Activated CD4-positive, alpha-beta T cell treated with anti-CD3 and anti-CD28 coated beads, Interleukin-2, amount 50 U/mL, for 16 hours (primary cell): ENCODE measurements around the gene MYO7B.

ENCODE experiments used
- DNase-seq: peaks from one replicate; pipeline ENCODE4 v3.0.0-alpha.2; 2020

The MYO7B gene

GRCh38 chr2:127591221-127591923 is 55.9 kb downstream of the MYO7B start:
- DNase-seq, result peak; percentile 52

GRCh38 chr2:127592761-127593227 is 57.3 kb downstream of the MYO7B start:
- no peak for DNase-seq

GRCh38 chr2:127593228-127594115 is 58.0 kb downstream of the MYO7B start:
- no peak for DNase-seq

GRCh38 chr2:127594116-127594591 is 58.7 kb downstream of the MYO7B start:
- DNase-seq, result no peak

DNA sequence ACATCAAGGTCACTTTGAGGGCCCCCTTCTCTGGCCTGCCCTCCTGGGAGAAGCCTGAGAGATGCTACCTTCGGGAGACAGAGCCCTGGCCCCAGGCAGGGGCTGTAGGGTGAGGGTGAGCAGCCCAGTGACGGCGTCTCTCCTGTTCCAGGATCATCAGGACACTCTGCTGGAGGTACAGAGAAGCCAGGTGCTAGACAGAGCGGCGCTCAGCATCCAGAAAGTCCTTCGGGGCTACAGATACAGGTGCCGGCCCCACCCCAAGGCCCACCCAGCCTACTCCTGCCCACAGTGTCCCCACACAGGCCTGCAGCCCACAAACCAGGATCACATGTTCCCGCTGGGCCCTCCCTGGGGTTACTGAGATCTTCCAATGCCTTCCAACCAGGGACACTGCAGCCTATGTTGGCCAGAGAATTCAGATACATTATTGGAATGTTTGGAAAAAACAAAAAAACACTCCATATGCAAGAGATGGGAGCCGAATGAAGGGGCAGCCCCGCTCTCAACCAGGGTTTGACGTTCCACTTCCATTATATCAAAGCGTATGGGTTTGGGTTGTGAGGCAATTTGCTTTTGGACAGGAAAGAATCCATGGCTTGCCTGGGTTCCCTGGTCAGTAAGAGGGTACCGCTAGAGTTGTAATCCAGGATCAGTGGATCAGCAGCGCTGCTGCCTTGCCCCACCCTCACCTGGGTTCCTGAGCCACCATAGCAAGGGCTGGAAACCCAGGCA is 61.0 kb downstream of the MYO7B start:
- DNase-seq, result no peak

GRCh38 chr2:127597046-127597983 is 61.8 kb downstream of the MYO7B start:
- no peak for DNase-seq

- peak; percentile 21 for DNase-seq
These were observed 62.5 kb downstream of the MYO7B start for GRCh38 chr2:127597984-127598380.

GRCh38 chr2:127598711-127599110 is 63.2 kb downstream of the MYO7B start:
- DNase-seq, result no peak

DNA sequence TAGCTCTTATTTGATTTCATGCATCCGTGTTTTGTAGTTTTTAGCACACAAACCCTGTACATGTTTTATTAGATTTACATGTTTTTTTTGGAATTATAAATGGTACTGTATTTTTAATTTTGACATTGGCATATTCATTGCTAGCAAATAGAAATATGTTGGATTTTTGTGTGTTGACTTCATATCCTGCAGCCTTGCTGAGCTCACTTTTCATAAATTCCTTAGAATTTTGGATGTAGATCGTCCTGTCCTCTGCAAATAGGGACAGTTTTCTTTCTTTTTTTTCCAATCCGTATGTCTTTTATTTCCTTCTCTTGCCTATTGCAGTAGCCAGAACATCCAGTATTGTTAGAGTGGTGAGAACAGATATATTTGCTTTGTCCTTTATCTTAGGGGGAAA is 63.7 kb downstream of the MYO7B start:
- DNase-seq, result no peak

DNA sequence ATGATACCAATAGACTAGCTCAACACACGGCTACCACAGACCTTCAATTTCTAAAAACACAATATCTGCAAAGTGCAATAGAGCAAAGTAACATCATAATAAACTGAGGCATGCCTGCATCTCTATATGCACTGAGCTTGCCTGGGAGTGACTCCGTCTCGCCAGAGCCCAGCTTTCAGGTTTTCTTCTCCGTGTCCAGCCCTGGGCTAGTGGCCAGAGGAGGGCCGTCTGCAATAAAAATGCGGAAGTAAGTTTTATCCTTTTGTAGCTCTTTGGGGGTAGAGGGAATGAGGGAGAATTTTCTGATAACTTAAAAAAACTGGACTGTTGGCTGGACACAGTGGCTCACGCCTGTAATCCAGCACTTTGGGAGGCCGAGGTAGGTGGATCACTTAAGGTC is 69.5 kb downstream of the MYO7B start:
- DNase-seq, result no peak

GRCh38 chr2:127605691-127606263 is 70.3 kb downstream of the MYO7B start:
- DNase-seq, result no peak

- no peak for DNase-seq
These were observed 71.3 kb downstream of the MYO7B start for GRCh38 chr2:127606625-127607398.

DNA sequence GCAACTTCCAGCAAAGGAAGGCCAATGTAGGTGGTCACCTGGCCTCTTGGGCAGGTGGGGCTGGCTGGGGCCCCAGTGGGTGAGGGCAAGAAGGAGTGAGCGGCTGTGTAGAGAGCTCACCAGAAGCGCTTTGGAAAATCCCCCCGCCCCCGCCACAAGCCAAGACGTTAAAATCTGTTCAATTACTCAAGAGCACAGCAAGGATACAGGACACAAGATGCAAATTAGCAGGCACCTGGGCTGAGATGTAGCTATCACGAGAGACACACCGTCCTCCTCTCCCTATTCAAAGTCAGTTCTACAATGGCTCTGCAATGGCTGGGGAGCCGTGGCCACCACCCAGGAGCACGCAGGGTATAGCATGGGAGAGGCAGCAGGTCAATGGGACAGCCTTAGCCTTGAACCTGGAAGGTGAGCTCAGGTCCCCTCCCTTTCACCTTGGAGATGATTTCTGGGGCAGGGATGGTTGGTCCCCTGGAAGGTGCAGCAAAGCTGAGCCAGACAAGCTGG is 72.0 kb downstream of the MYO7B start:
- no peak for DNase-seq

- DNase-seq, result no peak
These were observed 72.9 kb downstream of the MYO7B start for GRCh38 chr2:127608061-127609030.

DNA sequence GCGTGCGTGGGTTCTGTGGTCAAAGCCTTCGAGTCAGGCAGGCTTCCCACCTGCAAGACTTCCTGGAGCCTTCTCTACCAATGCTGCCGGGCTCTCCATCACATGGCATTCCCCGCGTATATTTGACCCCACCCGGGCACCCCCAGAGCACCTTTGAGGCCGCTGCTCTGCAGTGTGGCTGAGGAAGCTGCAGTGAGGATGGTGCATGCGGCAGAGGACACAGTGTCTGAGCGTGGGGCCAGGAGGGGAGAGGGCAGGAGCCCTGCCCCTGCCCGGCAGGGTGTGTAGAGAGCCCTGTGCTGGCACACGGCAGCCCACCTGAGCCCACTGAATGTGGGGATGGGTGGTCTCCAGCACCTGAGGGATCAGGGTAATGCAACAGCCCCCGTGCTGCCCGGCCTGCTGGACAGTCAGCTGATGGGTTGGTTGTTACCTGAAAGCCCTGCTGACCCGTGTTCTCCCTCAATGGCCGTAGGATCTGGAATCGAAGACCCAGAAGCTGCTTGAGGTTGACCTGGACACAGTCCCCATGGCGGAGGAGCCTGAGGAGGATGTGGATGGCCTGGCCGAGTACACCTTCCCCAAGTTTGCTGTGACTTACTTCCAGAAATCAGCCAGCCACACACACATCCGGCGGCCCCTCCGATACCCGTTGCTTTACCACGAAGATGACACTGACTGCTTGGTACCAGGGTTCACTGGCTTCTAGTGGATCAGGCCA is 73.7 kb downstream of the MYO7B start:
- DNase-seq, result no peak

DNA sequence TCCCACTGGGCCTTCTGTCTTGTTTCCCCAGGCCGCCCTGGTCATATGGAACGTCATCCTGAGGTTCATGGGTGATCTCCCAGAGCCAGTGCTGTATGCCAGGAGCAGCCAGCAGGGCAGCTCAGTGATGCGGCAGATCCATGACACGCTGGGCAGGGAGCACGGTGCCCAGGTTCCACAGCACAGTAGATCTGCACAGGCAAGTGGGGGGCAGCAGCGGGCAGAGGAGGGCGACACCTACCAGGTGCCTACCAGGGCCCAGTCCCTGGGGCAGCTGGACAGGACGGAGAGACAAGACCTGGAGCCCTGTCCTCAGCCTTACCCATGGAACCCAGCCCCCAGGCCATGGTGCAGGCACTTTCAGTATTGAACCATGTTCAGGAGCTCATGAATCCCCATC is 74.3 kb downstream of the MYO7B start:
- DNase-seq, result no peak

DNA sequence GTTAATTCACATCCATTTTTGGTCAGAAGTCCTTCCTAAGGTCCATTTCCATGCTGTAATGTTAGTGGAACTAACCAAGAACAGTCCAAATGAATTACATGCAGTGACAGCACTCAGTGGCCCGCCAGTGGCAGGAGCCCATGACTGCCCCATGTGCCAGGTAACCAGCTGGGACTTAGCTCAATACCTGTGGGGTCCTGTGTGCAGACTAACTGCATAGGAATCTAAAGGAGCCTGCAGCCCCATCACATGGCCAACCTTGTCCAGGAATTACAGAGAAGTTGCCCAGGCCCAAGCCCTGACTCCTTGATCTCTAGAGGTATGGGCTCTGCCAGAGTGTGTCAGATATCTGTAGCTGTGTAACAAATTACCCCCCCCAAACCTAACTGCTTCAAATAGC is 75.1 kb downstream of the MYO7B start:
- no peak for DNase-seq

DNA sequence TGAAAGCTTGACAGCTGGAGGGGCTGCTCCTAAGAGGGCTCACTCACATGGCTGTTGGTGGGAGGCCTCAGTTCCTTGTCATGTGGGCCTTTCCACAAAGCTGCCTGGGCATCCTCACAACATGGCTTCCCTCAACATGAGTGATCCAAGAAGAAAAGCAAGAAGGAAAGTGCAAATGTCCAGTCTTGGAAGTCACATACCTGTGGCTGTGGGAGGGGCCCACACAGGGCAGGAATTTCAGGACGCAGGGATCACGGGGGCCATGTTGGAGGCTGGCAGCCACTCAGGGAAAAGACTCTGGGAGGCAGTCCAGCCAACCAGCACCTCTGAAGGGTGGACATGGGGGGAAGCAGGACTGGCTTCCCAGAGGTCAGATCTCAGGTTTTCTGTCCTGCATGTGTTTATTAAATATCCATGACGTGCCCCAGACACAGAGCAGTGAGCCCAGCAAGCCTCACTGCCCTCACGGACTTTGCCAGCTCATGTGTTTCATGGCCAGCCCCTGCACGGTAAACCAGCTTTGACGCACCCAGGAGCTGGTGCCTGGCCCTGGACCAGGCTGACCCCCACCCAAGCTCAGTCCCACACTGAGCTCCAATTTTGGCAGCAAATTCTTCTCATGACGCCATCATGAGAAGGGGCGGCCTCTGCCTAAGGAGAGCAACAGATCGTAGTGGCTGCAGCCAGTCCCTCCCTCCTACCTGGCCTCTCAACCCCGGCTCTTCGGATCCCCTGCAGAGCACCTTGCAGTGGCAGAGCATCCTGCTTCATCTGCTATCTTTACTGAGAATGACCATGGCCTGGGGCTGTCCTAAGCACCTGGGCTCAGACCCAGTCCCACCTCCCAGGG is 75.8 kb downstream of the MYO7B start:
- DNase-seq, result no peak
